CD1c-positive myeloid dendritic cell (primary cell): Measurements from ENCODE around the gene HTT-AS.
"Not testable (repeated sequence)": the region's sequence is repeated elsewhere in the genome, so short reads cannot be mapped to it uniquely, and the experiment has no call there.

Experiments
- DNase-seq: peaks from one replicate; pipeline ENCODE4 v3.0.0-alpha.2; 2016; ENCODE audit errors: extremely low spot score

HTT-AS gene

DNA sequence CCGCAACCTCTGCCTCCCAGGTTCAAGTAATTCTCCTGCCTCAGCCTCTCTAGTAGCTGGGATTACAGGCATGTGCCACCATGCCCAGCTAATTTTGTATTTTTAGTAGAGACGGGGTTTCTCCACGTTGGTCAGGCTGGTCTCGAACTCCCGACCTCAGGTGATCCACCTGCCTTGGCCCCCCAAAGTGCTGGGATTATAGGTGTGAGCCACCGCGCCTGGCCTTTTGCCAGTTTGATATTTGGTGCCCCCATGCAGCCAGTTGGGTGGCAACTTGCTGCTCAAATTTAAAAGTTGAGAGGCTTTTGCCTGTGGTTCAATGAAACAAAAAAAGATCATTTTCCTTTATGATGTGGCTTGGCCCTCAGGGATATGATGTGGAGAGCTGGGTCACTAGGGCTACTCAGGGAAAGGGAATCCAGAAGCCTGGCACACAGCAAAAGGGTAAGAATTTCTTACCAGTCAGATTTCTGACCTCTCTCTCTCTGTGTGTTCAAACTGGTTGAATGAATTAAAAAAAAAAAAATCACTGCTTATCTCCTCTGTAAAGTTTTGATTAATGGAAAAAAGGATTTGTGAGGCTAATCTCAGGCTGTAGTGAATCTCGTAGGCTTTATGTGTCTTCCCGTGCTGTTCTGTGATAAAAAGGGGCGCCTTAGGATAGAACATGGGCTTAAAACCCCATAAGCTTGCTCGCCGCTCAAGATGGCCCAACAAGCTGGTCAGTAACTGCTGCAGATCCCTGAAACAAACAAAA lies 23.0 kb downstream of the HTT-AS start:
- not testable (repeated sequence) for DNase-seq

DNA sequence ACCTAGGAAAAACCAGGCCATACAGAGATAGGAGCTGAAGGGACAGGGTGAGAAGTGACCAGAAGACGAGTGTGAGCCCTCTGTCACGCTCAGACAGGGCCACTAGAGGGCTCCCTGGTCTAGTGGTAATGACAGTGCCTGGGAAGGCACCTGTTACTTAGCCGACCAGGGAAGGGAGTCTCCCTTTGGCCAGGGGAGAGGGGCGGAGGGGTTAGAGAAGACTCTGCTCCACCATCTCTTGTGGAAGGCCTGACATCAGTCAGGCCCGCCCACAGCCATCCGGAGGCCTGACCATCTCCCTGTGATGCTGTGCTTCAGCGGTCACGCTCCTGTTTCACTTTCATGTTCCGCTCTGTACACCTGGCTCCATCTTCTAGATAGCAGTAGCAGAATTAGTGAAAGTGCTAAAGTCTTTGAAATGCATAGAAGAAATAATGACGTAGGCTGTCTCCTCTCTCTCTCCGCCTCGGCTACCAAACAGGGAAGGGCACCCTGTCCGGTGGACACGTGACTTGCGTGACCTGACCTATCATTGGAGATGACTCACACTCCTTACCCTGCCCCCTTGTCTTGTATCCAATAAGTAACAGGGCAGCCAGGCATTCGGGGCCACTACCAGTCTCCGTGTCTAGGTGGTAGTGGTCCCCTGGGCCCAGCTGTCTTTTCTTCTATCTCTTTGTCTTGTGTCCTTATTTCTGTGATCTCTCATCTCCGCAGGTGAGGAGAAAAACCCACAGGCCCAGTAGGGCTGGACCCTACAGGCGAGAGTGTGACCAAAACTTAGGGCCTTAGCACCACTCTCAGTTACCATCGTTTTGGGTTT lies 26.7 kb downstream of the HTT-AS start:
- DNase-seq: peak; percentile 73

DNA sequence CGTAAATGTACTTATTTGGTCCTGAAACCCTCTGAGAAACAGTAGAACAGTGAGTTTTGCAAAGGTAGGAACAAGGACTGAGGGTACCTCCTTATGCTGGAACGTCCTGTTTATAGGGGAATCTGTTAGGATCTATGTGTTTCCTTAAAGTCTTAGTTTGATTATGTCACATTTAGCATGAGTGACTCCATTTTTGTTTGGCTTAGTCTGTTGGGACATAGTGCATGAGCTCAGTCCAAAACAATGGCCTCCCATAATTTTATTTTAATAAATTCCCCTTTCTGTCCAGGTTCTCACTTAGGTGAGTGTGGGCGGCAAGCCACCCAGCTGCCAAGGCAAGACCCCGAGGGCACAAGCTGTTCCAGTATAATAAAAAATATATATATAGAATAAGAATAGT lies 27.7 kb downstream of the HTT-AS start:
- DNase-seq: no peak

DNA sequence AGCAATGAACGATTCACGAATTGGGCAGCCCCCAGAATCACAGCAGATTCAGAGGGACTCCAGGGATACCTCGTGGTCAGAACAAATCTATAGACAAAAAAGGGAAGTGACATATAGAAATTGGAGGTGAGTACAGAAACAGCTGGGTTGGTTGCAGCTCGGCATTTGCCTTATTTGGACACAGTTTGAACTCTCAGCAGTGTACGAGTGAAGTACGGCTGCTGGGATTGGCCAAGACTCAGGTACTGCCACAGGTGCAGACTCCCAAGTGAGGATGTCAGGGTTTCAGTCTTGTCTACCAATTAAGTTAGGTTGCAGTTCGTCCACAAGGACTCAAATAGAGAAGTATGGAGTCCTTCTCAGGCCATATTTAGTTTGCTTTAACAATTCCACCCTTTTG lies 28.2 kb downstream of the HTT-AS start:
- peak; percentile 66 for DNase-seq

DNA sequence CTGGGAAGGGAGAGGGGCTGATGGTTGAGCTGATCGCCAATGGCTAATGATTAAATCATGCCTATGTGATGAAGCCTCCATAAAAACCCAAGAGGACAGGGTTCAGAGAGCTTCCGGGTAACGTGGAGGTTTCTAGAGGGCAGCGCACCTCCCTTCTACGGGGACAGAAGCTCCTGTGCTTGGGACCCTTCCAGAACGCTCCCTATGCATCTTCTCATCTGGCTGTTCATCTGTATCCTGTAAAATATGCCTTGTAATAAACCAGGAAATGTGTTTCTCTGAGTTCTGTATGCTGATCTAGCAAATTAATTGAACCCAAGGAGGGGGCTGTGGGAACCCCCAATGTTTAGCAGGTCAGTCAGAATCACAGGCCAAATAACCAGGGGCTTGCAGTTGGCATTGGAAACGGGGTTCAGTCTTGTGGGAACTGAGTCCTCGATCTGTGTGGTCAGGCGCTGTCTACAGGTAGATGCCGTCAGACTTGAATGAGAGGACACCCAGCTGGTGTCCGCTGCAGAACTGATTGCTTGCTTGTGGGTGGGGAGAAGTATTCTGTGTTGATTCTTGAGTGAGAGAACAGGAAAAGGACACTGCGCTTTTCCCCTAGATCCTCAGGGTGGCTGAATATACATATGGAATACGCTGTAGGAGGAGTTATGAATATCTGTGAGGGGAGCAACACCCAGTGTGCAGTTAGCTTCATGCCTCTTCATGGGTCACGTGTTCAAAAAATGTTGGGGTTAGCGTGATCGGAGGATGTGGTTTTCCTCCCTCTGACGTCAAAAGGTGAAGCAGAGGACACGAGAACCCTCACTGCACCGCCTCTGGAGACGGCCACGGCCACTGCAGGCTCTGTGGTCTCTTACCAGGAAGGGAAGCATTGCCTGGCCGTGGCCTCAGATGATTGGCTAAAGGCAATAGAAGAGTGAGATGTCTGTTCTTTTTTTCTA lies 29.2 kb downstream of the HTT-AS start:
- peak; percentile 97 for DNase-seq

DNA sequence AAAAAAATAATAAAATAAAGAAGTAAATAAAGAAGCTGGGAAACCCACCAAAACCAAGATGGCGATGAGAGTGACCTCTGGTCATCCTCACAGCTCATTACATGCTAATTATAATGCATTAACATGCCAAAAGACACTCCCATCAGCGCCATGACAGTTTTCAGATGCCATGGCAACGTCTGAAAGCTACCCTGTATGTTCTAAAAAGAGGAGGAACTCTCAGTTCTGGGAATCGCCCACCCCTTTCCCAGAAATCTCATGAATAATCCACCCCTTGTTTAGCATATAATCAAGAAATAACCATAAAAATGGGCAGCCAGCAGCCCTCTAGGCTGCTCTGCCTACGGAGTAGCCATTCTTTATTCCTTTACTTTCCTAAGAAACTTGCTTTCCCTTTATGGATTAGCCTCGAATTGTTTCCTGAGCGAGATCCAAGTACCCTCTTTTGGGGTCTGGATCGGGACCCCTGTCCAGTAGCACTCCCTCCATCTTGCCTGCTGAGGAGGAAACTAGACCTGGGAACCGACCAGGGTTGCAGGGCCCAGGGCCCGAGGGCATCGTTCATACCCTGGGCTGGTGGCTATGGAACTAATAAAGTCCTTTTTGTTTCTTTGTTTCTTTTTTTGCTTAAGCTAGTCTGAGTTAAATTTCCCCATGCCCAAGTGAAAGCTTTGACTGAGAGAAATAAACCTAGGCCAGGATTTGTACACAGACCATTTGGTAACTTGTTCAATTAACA lies 30.9 kb downstream of the HTT-AS start:
- DNase-seq: peak; percentile 90

DNA sequence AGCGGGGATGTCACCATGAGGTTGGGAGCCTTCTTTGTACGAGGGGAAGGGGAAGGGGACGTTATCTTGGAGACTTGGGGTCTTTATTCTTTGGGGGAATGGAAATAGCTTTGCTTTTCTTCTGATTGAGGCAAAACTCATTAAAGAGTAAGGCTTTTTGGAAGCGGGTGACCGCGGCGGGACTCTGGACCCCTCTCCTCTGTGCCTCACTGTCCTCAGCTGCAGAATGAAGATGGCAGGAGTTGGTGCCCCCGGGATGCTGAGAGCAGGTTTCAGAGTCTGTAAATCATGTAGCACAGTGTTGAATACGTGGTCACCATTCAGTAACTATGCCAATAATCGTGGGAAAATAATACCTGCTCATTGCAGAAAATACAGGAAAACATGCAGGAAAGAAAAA lies 32.1 kb downstream of the HTT-AS start:
- DNase-seq: no peak

DNA sequence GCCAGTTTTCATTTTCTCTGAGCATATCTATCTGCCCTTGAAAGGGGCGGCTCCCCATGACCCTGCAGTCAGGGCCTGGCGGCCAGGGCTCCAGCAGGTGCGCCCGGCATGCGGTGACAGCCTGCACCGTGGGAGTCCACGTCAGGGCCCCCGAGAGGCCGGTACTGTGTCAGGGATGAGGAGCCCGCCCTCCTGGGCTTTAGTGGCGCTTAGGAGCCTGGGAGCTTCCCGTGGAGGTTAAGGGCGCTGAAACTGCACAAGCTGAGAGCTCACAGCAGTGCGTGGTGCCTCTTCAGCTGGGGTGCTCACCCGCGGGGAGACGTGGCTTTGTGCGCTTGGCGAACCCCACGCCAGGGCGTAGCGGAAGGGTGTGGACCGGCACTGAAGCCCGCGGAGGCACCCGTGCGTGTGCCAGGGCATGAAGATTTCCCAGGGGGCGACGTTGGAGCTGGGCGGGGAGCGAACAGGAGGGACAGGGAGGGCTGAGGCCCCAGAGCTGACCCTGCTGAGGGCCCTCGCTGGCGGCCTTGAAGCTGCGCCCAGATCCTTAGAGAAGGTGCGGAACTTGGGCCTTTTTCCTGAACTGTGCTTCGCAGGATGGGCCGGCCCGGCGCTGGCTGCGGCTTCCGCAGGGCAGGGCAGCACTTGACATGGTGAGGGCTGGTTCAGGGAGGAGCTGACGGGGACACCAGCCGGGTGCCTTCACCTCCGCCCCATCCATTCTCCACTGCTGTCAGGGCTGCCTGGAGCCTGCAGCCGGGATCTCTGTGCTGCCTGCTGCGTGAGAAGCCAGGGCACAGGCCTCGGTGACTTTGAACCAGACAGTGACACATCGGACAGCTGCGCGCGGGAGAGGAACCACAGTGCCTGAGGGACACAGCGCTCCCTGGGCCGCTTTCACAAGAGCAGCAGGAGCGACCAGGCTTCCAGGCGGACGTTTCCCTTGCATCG lies 32.9 kb downstream of the HTT-AS start:
- peak; percentile 90 for DNase-seq

DNA sequence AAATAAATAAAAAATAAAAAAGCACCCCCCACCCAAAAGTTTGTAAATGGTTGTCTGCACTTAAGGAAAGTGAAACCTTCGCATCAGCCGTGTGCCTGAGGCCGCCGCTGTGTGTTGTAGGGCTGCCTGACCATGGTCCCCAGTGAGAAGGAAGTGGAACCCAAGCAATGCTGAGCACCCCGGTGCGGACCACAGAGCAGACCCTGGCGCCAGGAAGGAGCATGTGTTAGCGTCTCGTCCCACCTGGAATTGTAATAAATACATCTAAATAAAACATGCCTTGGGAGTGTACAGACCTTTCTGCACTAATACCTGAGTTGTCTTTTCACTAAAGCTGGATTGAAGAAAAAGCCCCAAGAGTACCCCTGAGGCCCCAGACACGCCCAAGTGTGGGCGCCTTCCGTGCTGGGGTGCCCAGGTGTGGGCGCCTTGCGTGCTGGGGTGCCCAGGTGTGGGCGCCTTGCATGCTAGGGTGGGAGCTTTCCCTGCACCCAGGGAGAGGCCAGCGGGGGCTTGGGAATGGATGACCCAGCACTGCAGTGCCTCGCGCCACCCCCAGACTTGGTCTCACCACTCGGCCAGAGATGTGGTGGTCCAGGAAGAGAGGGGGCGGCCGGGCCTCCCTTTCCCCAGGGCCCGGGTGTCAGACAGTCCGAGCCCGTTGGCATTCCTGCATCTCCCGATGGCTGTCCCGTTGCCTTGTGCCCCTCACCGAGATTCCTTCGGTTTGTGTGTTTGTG lies 33.7 kb downstream of the HTT-AS start:
- peak; percentile 12 for DNase-seq

DNA sequence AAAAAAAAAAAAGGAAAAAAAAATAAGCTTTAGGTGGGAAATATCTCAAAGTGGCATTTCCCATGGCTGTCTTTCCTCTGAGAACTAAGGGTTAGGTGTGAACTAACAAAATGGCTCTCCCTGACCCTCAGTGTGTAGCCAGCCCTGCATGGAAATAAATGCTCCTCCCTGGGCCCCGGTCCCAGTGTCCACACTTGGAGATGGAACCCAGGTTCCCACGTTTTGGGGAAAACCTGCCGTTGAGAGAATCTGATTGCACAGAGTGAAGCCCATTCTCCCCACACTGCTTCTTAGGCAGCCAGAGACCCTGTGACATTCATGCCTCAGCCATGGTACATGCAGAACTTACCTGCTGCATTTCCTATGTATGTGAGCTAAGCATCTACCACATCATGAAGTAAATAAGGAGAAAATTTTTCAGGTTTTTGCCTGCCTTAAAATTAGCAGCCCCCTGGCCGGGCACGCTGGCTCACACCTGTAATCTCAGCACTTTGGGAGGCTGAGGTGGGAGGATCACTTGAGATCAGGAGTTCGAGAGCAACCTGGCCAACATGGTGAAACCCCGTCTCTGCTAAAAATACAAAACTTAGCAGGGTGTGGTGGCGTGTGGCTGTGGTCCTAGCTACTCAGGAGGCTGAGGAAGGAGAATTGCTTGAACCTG lies 34.5 kb downstream of the HTT-AS start:
- DNase-seq: no peak

DNA sequence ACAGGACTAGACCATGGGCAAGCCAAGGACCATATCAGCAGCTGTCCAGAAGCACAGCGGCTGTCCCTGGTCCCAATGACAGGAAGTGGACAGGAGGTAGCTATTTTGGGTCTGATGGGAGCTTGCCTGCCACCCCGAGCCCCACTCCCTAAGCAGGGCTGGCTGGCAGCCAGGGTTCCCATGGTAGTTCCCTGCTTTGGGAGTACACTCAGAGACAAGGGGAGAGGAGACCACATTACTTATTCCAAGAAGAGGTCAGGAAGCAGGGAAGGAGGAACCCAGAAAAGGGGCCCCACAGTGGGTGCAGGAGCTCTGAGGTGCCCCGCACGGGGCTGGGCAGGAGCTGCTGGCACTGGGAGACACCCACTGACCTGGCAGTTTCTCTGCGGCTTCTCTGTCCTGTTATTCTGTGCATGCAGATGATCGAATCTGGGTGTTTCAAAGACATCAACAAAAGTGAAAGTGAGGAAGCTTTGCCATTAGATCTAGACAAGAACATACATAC lies 36.3 kb downstream of the HTT-AS start:
- peak; percentile 51 for DNase-seq

DNA sequence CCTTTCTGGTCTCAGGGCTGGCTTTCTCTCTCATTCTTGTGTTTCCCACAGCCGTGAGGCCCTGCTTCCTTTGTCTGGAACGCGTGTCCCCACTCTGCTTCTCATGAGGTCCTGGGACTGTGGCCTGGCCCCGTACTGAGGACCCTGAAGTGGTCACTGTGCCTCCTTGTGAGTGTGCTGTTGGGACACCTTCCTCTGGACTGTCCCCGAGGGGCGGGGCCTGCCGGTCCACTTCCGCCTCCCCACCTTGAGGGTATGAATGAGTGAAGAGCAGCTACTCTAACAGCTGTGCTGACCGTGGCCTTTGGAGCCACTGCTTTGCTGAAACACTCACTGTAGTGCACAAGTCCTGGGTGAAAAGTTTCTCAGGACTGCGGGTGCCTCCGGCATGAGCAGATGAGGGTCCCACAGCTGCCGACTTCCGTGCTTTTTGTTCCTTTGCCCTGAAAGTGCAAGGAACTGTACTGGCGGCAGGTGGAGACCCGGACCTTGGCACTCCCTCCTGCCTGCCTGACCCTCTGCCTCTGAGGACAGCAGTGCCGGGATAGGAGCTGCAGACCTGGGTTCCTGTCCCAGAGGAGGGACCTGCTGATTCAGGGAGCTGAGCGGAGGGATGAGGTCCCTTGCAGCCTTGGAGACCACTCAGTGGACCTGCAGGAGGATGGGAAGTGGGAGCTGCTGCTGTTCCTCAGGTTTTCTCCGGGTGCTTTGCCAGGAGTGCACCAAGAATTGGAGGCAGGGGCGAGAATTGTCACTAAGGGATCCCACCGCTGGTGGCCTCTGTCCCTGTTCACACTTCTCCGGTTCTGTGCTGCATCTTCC lies 38.0 kb downstream of the HTT-AS start:
- DNase-seq: no peak

DNA sequence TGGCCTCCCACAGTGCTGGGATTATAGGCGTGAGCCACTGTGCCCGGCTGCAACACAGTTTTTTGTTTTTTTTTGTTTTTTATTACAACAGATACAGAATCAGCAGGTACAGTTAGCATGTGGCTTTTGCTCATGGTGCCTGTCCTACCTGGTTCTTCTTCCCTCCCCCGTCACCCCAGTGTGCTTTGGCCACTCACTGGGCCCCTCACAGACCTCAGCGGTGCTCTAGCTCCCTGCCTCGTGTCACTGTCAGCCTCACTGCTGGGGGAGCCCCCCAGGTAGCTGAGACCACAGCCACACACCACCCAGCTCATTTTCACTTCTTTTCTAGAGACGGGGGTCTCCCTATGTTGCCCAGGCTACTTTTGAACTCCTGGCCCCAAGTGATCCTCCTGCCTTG lies 38.7 kb downstream of the HTT-AS start:
- no peak for DNase-seq

DNA sequence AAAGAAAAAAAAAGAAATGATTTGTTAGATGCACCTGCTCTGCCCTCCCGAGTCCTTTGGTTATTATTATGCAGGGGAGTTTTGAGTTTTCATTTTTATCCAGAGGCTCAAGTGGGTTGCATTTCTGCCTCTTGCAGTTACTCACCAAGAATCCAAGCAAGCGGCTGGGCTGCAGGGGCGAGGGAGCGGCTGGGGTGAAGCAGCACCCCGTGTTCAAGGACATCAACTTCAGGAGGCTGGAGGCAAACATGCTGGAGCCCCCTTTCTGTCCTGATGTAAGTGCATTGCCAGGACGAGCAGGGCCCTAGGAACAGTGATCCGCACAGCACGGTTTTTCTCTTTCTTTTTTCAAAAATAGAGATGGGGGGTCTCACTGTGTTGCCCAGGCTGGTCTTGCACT lies 39.1 kb downstream of the HTT-AS start:
- no peak for DNase-seq

DNA sequence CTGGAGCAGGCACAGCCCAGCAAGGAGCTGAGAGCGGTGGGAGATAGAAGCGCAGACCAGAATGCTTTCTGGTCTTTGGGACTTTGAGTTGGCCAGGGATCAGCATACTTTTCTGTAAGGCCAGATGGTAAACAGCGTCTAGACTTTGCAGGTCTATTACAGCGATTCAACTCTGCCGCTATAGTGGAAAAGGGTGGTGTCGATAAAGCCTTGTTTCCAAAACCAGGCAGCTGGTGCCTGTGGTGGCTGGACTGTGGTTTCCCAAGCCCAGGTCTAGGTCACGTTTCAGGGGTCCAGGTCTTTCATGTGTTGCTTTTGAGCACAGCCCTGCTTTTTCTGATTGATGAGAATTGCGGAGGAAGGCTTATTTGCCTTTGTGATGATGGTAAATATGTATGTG lies 40.1 kb downstream of the HTT-AS start:
- DNase-seq: no peak

DNA sequence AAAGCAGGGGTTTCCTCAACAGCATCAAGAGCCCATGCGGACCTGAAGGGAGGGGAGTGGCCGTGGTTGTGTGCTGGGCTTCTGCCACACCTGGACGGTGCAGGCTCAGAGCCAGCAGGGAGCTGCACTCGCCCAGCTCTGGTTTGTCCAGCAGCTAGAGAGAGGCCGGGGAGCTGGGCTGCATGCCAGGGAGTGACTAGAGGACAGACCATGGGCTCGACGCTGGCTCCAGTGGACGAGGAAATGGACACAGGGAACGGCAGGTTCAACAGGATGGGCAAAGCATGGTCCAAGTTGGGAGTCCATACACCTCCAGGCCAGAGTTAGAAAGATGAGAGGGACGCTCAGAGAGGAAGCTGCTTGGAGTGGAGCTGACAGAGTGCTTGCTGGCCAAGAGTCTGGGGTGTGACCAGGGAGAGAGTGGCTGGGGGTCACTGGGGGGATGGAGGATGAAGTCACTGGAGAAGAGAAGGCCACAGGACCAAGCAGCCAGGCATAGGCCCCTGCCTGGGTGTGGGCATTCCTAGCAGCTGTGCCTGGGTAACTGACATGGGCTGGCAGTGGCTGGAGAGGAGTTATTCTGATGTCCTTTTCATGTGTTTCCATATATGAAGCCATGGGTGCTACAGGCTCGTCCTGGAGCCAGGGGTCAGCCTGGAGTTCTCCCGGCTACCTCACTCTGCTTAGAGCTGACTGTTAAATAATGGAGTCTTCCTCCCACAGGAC lies 42.8 kb downstream of the HTT-AS start:
- DNase-seq: no peak
